Bronchial epithelial cell (primary cell): ENCODE results near the gene SLC27A1. TPM values are rescaled to one million over a fixed set of nuclear protein-coding genes. Genes with fewer than 3 reads are reported as not detected.

Experiments
- DNase-seq: peaks from one replicate; pipeline ENCODE4 v3.0.0-alpha.2; 2010; ENCODE audit warnings: low read depth
- FAIRE-seq: peaks from 2 replicates; lab custom pipeline; 2011; peaks lifted over from hg19 to GRCh38; lab: Jason Lieb, UNC
- H3K27me3 ChIP-seq: 2 replicates; pipeline ENCODE4 v1.5.1; 2011; ENCODE audit warnings: low read length; ENCODE audit not compliant: control insufficient read depth, insufficient read depth
- H3K36me3 ChIP-seq: 2 replicates; pipeline ENCODE4 v1.5.1; 2011; ENCODE audit warnings: low read length; ENCODE audit not compliant: control insufficient read depth, insufficient read depth
- H3K4me3 ChIP-seq: 2 replicates; pipeline ENCODE4 v1.5.1; 2011; ENCODE audit warnings: mild to moderate bottlenecking, low read depth, low read length, control low read depth
- total RNA-seq: library from RNA; depleted of rRNA; stranded (reverse); fragments of >200 nt; gene quantifications from 2 replicates; pipeline ENCODE4 v1.2.1, GENCODE V29; 2014
- TF ChIP-seq, protein P1 (sequence below): IDR thresholded peaks from 2 replicates; pipeline ENCODE4 v1.5.1; 2011; ENCODE audit warnings: mild to moderate bottlenecking, moderate library complexity, low read length, control low read depth, inconsistent platforms; ENCODE audit not compliant: insufficient read depth, severe bottlenecking

SLC27A1 gene
- total RNA-seq, 1 donor from 2014 or later: 7.9 TPM

DNA sequence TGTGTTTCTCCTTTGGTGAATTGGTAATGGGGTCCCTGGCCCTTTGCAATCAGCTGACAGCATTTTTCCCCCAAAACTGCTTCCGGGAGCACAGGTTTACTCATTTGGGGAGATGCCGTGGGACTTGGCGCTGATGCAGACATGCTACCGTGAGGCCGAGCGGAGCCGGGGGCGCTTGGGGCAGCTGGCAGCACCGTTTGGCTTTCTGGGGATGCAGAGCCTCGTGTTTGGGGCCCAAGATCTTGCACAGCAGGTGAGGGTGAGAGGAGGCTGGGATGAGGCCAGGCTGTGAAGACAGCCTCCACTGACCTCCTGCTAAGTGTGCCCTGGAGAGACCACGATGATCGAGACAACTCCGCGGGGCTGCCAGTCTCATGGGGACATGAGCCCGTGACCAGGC, 71.7 kb downstream of the SLC27A1 start:
- H3K36me3 ChIP-seq: no peaks in the 10 kb centered on the region
- peaks cover 2% of the 10 kb centered on the region for H3K27me3 ChIP-seq
- DNase-seq (no peak), FAIRE-seq (no peak)
- TF ChIP-seq, protein P1, sequence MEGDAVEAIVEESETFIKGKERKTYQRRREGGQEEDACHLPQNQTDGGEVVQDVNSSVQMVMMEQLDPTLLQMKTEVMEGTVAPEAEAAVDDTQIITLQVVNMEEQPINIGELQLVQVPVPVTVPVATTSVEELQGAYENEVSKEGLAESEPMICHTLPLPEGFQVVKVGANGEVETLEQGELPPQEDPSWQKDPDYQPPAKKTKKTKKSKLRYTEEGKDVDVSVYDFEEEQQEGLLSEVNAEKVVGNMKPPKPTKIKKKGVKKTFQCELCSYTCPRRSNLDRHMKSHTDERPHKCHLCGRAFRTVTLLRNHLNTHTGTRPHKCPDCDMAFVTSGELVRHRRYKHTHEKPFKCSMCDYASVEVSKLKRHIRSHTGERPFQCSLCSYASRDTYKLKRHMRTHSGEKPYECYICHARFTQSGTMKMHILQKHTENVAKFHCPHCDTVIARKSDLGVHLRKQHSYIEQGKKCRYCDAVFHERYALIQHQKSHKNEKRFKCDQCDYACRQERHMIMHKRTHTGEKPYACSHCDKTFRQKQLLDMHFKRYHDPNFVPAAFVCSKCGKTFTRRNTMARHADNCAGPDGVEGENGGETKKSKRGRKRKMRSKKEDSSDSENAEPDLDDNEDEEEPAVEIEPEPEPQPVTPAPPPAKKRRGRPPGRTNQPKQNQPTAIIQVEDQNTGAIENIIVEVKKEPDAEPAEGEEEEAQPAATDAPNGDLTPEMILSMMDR: no peak
- H3K4me3 ChIP-seq: no peak overlapping the region

GRCh38 chr19:17542793-17543582, 72.7 kb downstream of the SLC27A1 start:
- DNase-seq (no peak), FAIRE-seq (no peak)
- TF ChIP-seq, protein P1: no peak
- Histone ChIP-seq H3K36me3 (no peaks in the 10 kb centered on the region), H3K27me3 (peaks cover 2% of the 10 kb centered on the region), H3K4me3 (no peak overlapping the region)

- FAIRE-seq: no peak
- Histone ChIP-seq H3K36me3 (no peaks in the 10 kb centered on the region), H3K27me3 (no peaks in the 10 kb centered on the region), H3K4me3 (no peak overlapping the region)
- TF ChIP-seq, protein P1: no peak
- DNase-seq: no peak
Observed at GRCh38 chr19:17543986-17544385, 73.7 kb downstream of the SLC27A1 start.

DNA sequence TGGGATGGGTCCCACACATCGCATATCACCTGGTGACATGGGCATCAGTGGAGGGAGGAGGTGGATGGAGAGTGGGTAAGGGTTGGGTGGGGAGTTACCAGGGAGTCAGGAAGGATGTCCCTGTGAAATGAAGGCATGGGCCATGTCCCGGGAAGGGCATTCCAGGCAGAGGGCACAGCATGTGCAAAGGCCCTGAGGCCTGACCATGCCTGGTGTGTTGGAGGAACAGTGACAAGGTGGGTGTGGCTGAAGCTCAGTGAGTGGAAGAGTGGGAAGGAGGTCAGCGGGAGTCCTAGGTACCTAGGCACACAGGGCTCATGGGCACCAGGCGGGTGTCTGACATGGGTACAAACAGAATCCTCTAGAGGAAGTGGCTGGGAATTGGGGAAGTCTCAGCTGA, 74.1 kb downstream of the SLC27A1 start:
- no peak overlapping the region for H3K4me3 ChIP-seq
- no peak for DNase-seq
- TF ChIP-seq, protein P1: no peak
- no peaks in the 10 kb centered on the region for H3K27me3 ChIP-seq
- FAIRE-seq: no peak
- H3K36me3 ChIP-seq: no peaks in the 10 kb centered on the region

DNA sequence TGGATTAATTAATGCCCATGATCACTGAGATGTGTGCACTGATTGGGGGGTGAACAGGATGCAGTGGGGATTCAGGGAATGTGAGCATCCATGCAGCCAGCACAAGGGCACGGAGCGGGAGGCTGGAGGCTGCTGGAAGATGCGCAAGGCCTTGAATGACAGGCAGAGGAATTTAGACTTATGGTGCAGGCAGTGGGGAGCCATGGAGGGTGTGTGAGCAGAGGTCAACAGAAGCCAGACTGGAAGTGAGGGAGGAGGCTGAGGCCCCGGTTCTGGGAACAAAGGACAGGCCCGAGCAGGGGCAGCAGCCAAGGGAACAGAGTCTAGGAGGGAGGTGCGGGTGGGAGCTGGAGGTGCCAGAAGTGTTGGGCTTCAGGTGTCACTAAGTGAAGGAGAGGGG, 77.8 kb downstream of the SLC27A1 start:
- no peak for DNase-seq
- Histone ChIP-seq H3K27me3 (no peaks in the 10 kb centered on the region), H3K36me3 (no peaks in the 10 kb centered on the region), H3K4me3 (no peak overlapping the region)
- FAIRE-seq: no peak
- TF ChIP-seq, protein P1: no peak
